SH-SY5Y (cell line): ENCODE measurements around the gene STARD10.

Experiments used
- GATA2 ChIP-seq: IDR thresholded peaks from 2 replicates; pipeline ENCODE4 v1.6.1; 2011; ENCODE audit warnings: mild to moderate bottlenecking, low read depth, low read length
- GATA3 ChIP-seq: IDR thresholded peaks from 2 replicates; pipeline ENCODE4 v1.6.1; 2011; ENCODE audit warnings: low read depth, mild to moderate bottlenecking, low read length, moderate library complexity

DNA sequence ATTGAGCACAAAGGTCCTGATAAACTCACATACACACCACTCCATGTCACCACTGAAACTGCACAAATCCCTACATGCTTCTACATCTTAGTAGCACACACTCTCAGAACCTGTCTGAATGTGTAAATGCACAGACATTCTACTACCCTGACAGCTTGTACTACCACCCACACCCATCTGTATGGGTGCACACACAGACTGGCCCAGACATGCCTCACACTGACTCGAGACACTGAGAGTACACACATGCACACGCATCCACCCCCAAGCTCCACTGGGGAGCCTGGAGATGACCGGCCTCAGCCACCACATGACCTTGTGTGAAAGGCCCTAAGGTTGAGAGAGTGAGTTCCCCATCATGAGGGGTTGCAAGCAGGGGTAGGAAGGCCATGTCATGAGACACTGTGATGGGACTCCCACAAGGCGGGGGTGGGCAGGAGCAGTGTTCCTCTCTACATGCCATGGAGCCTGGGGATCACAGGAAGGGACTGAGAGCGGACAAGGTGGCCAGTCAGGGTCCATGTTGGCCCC lies 69.8 kb downstream of the STARD10 start:
- no peak for TF ChIP-seq GATA2
- TF ChIP-seq GATA3 = no peak
